ENCODE results near the gene NOTUM.

GRCh38 chr17:81986606-81987005 lies 25.6 kb upstream of the NOTUM start:
- TF ChIP-seq LEF1 (IDR thresholded peaks at IDR 0.05; ENCODE audit: borderline replicate concordance), result no peak
- TF ChIP-seq PKNOX1 (IDR thresholded peaks at IDR 0.05), result no peak
- TF ChIP-seq FOXM1 (IDR thresholded peaks at IDR 0.05; ENCODE audit: borderline replicate concordance), result no peak
- no peak for TF ChIP-seq SUZ12 (IDR thresholded peaks at IDR 0.05)
- TF ChIP-seq L3MBTL2 (conservative IDR thresholded peaks at IDR 0.05), result no peak
